ENCODE measurements around the gene CHSY1. TPM values are rescaled to one million over a fixed set of nuclear protein-coding genes. Genes with fewer than 3 reads are reported as not detected.

The CHSY1 gene
- total and polyA plus RNA-seq, 7 donors: 1.8 to 13.6 (median 11.2) TPM

- intact Hi-C loops (cut with DNase I): no loop called here
- no peaks in the 10 kb centered on the region for H3K4me1 ChIP-seq
Observed at GRCh38 chr15:101137312-101137940, 114.4 kb downstream of the CHSY1 start.

GRCh38 chr15:101136381-101137268 lies 115.2 kb downstream of the CHSY1 start:
- TF ChIP-seq POLR2A (IDR thresholded peaks at IDR 0.05) (no peak), CTCF (IDR thresholded peaks at IDR 0.05) (no peak), EP300 (IDR thresholded peaks at IDR 0.05) (no peak), POLR2AphosphoS5 (IDR thresholded peaks at IDR 0.05) (no peak)

More at GRCh38 chr15:101137312-101137940, 114.4 kb downstream of the CHSY1 start:
- TF ChIP-seq POLR2A (IDR thresholded peaks at IDR 0.05) (no peak), EP300 (IDR thresholded peaks at IDR 0.05) (no peak), CTCF (IDR thresholded peaks at IDR 0.05) (no peak), POLR2AphosphoS5 (IDR thresholded peaks at IDR 0.05) (no peak)
- no peaks in the 10 kb centered on the region for H3K36me3 ChIP-seq
- H3K9me3 ChIP-seq: no peaks in the 10 kb centered on the region
- DNase-seq: no peak
- H3K27me3 ChIP-seq: no peaks in the 10 kb centered on the region
- 50 to 54% methylated on average over 16 of the region's 16 CpGs for WGBS, 2 donors
- no peak overlapping the region for H3K4me3 ChIP-seq
- no peak overlapping the region for H3K27ac ChIP-seq

GRCh38 chr15:101135532-101136166 lies 116.2 kb downstream of the CHSY1 start:
- no peak for TF ChIP-seq CTCF (IDR thresholded peaks at IDR 0.05)
- TF ChIP-seq POLR2AphosphoS5 (IDR thresholded peaks at IDR 0.05): no peak
- TF ChIP-seq POLR2A (IDR thresholded peaks at IDR 0.05): no peak
- TF ChIP-seq EP300 (IDR thresholded peaks at IDR 0.05): no peak

More at GRCh38 chr15:101136381-101137268, 115.2 kb downstream of the CHSY1 start:
- H3K27ac ChIP-seq: no peak overlapping the region
- no peaks in the 10 kb centered on the region for H3K27me3 ChIP-seq
- H3K36me3 ChIP-seq: no peaks in the 10 kb centered on the region
- DNase-seq: no peak
- no peaks in the 10 kb centered on the region for H3K4me1 ChIP-seq
- intact Hi-C loops (cut with DNase I): no loop called here
- H3K9me3 ChIP-seq: no peaks in the 10 kb centered on the region
- WGBS, 2 donors: 82% methylated on average over 14 of the region's 14 CpGs
- no peak overlapping the region for H3K4me3 ChIP-seq

GRCh38 chr15:101134780-101135179 lies 117.1 kb downstream of the CHSY1 start:
- Histone ChIP-seq H3K4me3 (no peak overlapping the region), H3K9me3 (no peaks in the 10 kb centered on the region), H3K27ac (no peak overlapping the region), H3K27me3 (no peaks in the 10 kb centered on the region), H3K36me3 (no peaks in the 10 kb centered on the region), H3K4me1 (no peaks in the 10 kb centered on the region)
- no peak for TF ChIP-seq POLR2A (IDR thresholded peaks at IDR 0.05)
- no peak for TF ChIP-seq EP300 (IDR thresholded peaks at IDR 0.05)
- TF ChIP-seq CTCF (IDR thresholded peaks at IDR 0.05): no peak
- TF ChIP-seq POLR2AphosphoS5 (IDR thresholded peaks at IDR 0.05): no peak
- whole genome bisulfite sequencing, 2 donors: 97 to 98% methylated on average over 5 of the region's 5 CpGs
- no peak for DNase-seq
- intact Hi-C loops (cut with DNase I): no loop called here

More at GRCh38 chr15:101135532-101136166, 116.2 kb downstream of the CHSY1 start:
- H3K36me3 ChIP-seq: no peaks in the 10 kb centered on the region
- H3K4me1 ChIP-seq: no peaks in the 10 kb centered on the region
- H3K4me3 ChIP-seq: no peak overlapping the region
- 61 to 81% methylated on average over 14 of the region's 14 CpGs for WGBS, 2 donors
- H3K27ac ChIP-seq: no peak overlapping the region
- H3K9me3 ChIP-seq: no peaks in the 10 kb centered on the region
- DNase-seq: no peak
- intact Hi-C loops (cut with DNase I): no loop called here
- H3K27me3 ChIP-seq: no peaks in the 10 kb centered on the region
